Testis (tissue), 3 donors: Measurements from ENCODE around the gene GPX2. TPM values are rescaled to one million over a fixed set of nuclear protein-coding genes. Genes with fewer than 3 reads are reported as not detected.

Experiments
- DNase-seq: peaks from one replicate; pipeline ENCODE4 v3.0.0-alpha.2; 2019
- H3K27ac ChIP-seq, 2 donors: fragments of 200-600 bp; sonication (generic); one replicate each; pipeline ENCODE4 v1.5.1; 2019
- H3K27me3 ChIP-seq: fragments of 200-600 bp; sonication (generic); one replicate; pipeline ENCODE4 v1.5.1; 2019
- H3K36me3 ChIP-seq: fragments of 200-600 bp; sonication (generic); one replicate; pipeline ENCODE4 v1.5.1; 2017; ENCODE audit warnings: low read depth; ENCODE audit errors: missing control alignments
- H3K4me1 ChIP-seq: fragments of 200-600 bp; sonication (generic); one replicate; pipeline ENCODE4 v1.5.1; 2019
- H3K4me3 ChIP-seq, 2 donors: fragments of 200-600 bp; sonication (generic); one replicate each; pipeline ENCODE4 v1.5.1; 2017 to 2019
- H3K9me3 ChIP-seq: fragments of 200-600 bp; sonication (generic); one replicate; pipeline ENCODE4 v1.5.1; 2017
- CTCF ChIP-seq, 3 experiments: fragments of 450-650 bp in 2 of 3; fragments of 200-600 bp in 1 of 3; sonication (generic) in 1 of 3; IDR thresholded peaks; one replicate each; pipeline ENCODE4 v1.5.1; 2016 to 2019; ENCODE audit warnings: antibody characterized with exemption in 3 of 3, mild to moderate bottlenecking in 2 of 3, moderate library complexity in 1 of 3
- POLR2A ChIP-seq: fragments of 450-650 bp; IDR thresholded peaks from one replicate; pipeline ENCODE4 v1.6.1; 2017; ENCODE audit warnings: antibody characterized with exemption, mild to moderate bottlenecking, moderate library complexity
- WGBS, 2 donors: methylation state at CpG; one replicate each; pipeline ENCODE4 v1.1.5; 2018; 5-methylcytosine and 5-hydroxymethylcytosine counted together
- intact Hi-C: fragments of 100-400 bp; cut with DNase I; formaldehyde crosslinking; loops from one replicate; pipeline ENCODE4 v1.15.1; 2023; ENCODE audit warnings: low total_unique reads
- polyA plus RNA-seq: library from polyadenylated mRNA; stranded (reverse); fragments of 350-450 nt; fragmentation: Illumina TruSeq; extraction: RNeasy Lipid Tissue Mini Kit (QIAGEN cat#74804); gene quantifications from one replicate; pipeline ENCODE4 v1.2.3, GENCODE V29; 2014; ENCODE audit warnings: low read depth, low replicate concordance; ENCODE audit not compliant: insufficient read depth
- total RNA-seq, 2 donors: library from RNA; depleted of rRNA; stranded (reverse); fragments of >200 nt; gene quantifications; one replicate each; pipeline ENCODE4 v1.2.3, GENCODE V29; 2016

GPX2 gene
- total and polyA plus RNA-seq, 3 donors from 2014 or later: 0.99 to 1.9 TPM; not detected in 1

- H3K4me1 ChIP-seq: peaks cover 22% of the 10 kb centered on the region
- TF ChIP-seq CTCF (IDR thresholded peaks at IDR 0.05): no peak
- TF ChIP-seq POLR2A: no peak
- intact Hi-C loops: no loop called here
- 45 to 47% methylated on average over 1 of the region's 1 CpG for WGBS, 2 donors
- DNase-seq: no peak
- H3K36me3 ChIP-seq: no peaks in the 10 kb centered on the region
- H3K27me3 ChIP-seq: no peaks in the 10 kb centered on the region
- H3K9me3 ChIP-seq: no peaks in the 10 kb centered on the region
- H3K4me3 ChIP-seq: no peak overlapping the region
- peak overlapping the region in 1 of 2 donors; percentile 23 for H3K27ac ChIP-seq
These were observed 8.1 kb downstream of the GPX2 start for GRCh38 chr14:64934338-64934929.

GRCh38 chr14:64932231-64932630, 10.3 kb downstream of the GPX2 start:
- no peak overlapping the region for H3K4me3 ChIP-seq
- TF ChIP-seq POLR2A: no peak
- no peak for TF ChIP-seq CTCF (IDR thresholded peaks at IDR 0.05)
- no peak for DNase-seq
- intact Hi-C loops: no loop called here
- no peaks in the 10 kb centered on the region for H3K27me3 ChIP-seq
- H3K4me1 ChIP-seq: peaks cover 18% of the 10 kb centered on the region
- H3K9me3 ChIP-seq: no peaks in the 10 kb centered on the region
- no peak overlapping the region for H3K27ac ChIP-seq
- H3K36me3 ChIP-seq: no peaks in the 10 kb centered on the region

GRCh38 chr14:64931123-64931522, 11.4 kb downstream of the GPX2 start:
- DNase-seq: no peak
- no peak for TF ChIP-seq CTCF (IDR thresholded peaks at IDR 0.05)
- Histone ChIP-seq H3K4me3 (no peak overlapping the region), H3K4me1 (peaks cover 15% of the 10 kb centered on the region), H3K27ac (no peak overlapping the region), H3K9me3 (no peaks in the 10 kb centered on the region), H3K27me3 (no peaks in the 10 kb centered on the region), H3K36me3 (no peaks in the 10 kb centered on the region)
- intact Hi-C loops: no loop called here
- WGBS, 2 donors: 66% methylated on average over 2 of the region's 2 CpGs

- peaks cover 6% of the 10 kb centered on the region for H3K4me1 ChIP-seq
- H3K36me3 ChIP-seq: no peaks in the 10 kb centered on the region
- H3K9me3 ChIP-seq: no peaks in the 10 kb centered on the region
- intact Hi-C loops: no loop called here
- no peak for TF ChIP-seq POLR2A
- no peak for TF ChIP-seq CTCF (IDR thresholded peaks at IDR 0.05)
- no peak overlapping the region for H3K27ac ChIP-seq
- no peaks in the 10 kb centered on the region for H3K27me3 ChIP-seq
- H3K4me3 ChIP-seq: no peak overlapping the region
- no peak for DNase-seq
- WGBS, 2 donors: 59 to 72% methylated on average over 3 of the region's 3 CpGs
These were observed 12.3 kb downstream of the GPX2 start for GRCh38 chr14:64930085-64930843.

GRCh38 chr14:64929014-64929359, 13.6 kb downstream of the GPX2 start:
- Histone ChIP-seq H3K4me1 (no peaks in the 10 kb centered on the region), H3K4me3 (no peak overlapping the region), H3K9me3 (no peaks in the 10 kb centered on the region), H3K27me3 (no peaks in the 10 kb centered on the region), H3K36me3 (no peaks in the 10 kb centered on the region), H3K27ac (no peak overlapping the region)
- 97 to 98% methylated on average over 3 of the region's 3 CpGs for WGBS, 2 donors
- TF ChIP-seq CTCF (IDR thresholded peaks at IDR 0.05): no peak
- no peak for TF ChIP-seq POLR2A
- intact Hi-C loops: no loop called here
- DNase-seq: no peak
